ENCODE measurements around the gene PRDM5. TPM values are rescaled to one million over a fixed set of nuclear protein-coding genes. Genes with fewer than 3 reads are reported as not detected.

Gene PRDM5
- total RNA-seq, 1 donor from 2014 or later = 6.5 TPM

DNA sequence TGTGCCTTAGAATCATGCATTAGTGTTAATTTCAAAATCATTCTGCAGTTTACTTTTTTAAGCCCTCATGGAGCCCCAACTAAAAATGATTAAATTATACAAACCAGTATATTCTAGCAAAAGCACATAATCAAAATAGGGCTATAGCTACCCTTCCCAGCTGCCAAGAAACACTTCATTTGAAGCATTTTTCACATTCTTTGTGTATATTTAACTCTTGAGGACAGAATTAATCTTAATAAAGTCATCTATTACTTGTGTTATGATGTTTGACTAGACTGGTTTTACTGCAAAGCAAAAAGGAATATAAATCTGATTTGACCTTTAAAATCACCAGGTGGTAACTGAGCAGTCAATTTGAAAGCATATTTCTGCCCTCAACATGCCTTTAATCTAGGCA is 145.1 kb downstream of the PRDM5 start:
- H3K9me3 ChIP-seq (ENCODE audit: insufficient read depth, low read depth, low read length) = no peaks in the 10 kb centered on the region
- no peak overlapping the region for H3K9ac ChIP-seq (ENCODE audit: low read length)
- FAIRE-seq (no peak), DNase-seq (ENCODE audit: low read depth) (no peak)
- no peaks in the 10 kb centered on the region for H3K36me3 ChIP-seq (ENCODE audit: insufficient read depth, low read length)
- no peak overlapping the region for H2AFZ ChIP-seq (ENCODE audit: low read depth, low read length)
- Mint-ChIP-seq H3K27me3 (ENCODE audit: low read depth, unreplicated experiment) (no peaks in the 10 kb centered on the region), H3K9me3 (ENCODE audit: unreplicated experiment) (no peaks in the 10 kb centered on the region), H3K36me3 (ENCODE audit: low read depth, unreplicated experiment) (no peaks in the 10 kb centered on the region), H3K27ac (ENCODE audit: unreplicated experiment) (no peak overlapping the region), H3K4me3 (ENCODE audit: unreplicated experiment) (no peak overlapping the region), H3K4me1 (ENCODE audit: low read depth, unreplicated experiment) (no peaks in the 10 kb centered on the region)
- H3K27me3 ChIP-seq (ENCODE audit: insufficient read depth, low read length) = no peaks in the 10 kb centered on the region
- H3K4me1 ChIP-seq (ENCODE audit: insufficient read depth, low read length) = no peaks in the 10 kb centered on the region
- H3K4me3 ChIP-seq (ENCODE audit: insufficient read depth, low read depth, low read length) = no peak overlapping the region
- no peak overlapping the region for H3K4me2 ChIP-seq (ENCODE audit: low read length)
- TF ChIP-seq EZH2 (IDR thresholded peaks at IDR 0.05; ENCODE audit: insufficient read depth, low read length) = no peak
- TF ChIP-seq, protein P1, sequence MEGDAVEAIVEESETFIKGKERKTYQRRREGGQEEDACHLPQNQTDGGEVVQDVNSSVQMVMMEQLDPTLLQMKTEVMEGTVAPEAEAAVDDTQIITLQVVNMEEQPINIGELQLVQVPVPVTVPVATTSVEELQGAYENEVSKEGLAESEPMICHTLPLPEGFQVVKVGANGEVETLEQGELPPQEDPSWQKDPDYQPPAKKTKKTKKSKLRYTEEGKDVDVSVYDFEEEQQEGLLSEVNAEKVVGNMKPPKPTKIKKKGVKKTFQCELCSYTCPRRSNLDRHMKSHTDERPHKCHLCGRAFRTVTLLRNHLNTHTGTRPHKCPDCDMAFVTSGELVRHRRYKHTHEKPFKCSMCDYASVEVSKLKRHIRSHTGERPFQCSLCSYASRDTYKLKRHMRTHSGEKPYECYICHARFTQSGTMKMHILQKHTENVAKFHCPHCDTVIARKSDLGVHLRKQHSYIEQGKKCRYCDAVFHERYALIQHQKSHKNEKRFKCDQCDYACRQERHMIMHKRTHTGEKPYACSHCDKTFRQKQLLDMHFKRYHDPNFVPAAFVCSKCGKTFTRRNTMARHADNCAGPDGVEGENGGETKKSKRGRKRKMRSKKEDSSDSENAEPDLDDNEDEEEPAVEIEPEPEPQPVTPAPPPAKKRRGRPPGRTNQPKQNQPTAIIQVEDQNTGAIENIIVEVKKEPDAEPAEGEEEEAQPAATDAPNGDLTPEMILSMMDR (IDR thresholded peaks at IDR 0.05; ENCODE audit: insufficient read depth, low read depth, low read length) = no peak
- no peaks in the 10 kb centered on the region for H4K20me1 ChIP-seq (ENCODE audit: insufficient read depth, low read length)
- no peaks in the 10 kb centered on the region for H3K79me2 ChIP-seq (ENCODE audit: insufficient read depth, low read length)
- no peak overlapping the region for H3K27ac ChIP-seq (ENCODE audit: low read depth, low read length)

DNA sequence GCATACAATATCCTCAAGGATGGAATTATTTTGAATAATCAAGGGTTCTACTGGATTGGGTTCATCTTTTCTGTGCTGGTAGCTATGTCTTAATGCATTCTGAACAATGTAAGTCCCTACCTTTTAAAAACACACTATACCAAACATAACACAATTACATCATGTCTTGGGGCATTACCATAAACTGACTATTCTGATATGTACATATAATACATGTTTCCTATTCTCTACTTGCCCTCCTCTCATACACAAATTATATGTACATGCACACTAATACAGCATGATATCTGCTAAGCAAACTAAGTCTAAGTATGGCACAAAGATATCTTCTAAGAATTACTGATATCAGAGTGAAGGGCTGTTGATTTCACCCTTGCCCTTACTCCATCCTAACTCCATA is 147.1 kb downstream of the PRDM5 start:
- Histone ChIP-seq H3K27me3 (ENCODE audit: insufficient read depth, low read length) (no peaks in the 10 kb centered on the region), H3K4me2 (ENCODE audit: low read length) (no peak overlapping the region), H3K4me3 (ENCODE audit: insufficient read depth, low read depth, low read length) (no peak overlapping the region), H3K27ac (ENCODE audit: low read depth, low read length) (no peak overlapping the region), H2AFZ (ENCODE audit: low read depth, low read length) (no peak overlapping the region), H3K9ac (ENCODE audit: low read length) (no peak overlapping the region), H4K20me1 (ENCODE audit: insufficient read depth, low read length) (no peaks in the 10 kb centered on the region), H3K9me3 (ENCODE audit: insufficient read depth, low read depth, low read length) (no peaks in the 10 kb centered on the region), H3K36me3 (ENCODE audit: insufficient read depth, low read length) (no peaks in the 10 kb centered on the region), H3K4me1 (ENCODE audit: insufficient read depth, low read length) (no peaks in the 10 kb centered on the region), H3K79me2 (ENCODE audit: insufficient read depth, low read length) (no peaks in the 10 kb centered on the region)
- FAIRE-seq = no peak
- TF ChIP-seq, protein P1 (IDR thresholded peaks at IDR 0.05; ENCODE audit: insufficient read depth, low read depth, low read length) = no peak
- no peak for TF ChIP-seq EZH2 (IDR thresholded peaks at IDR 0.05; ENCODE audit: insufficient read depth, low read length)
- DNase-seq (ENCODE audit: low read depth) = no peak
- H3K27ac Mint-ChIP-seq (ENCODE audit: unreplicated experiment) = no peak overlapping the region
- H3K36me3 Mint-ChIP-seq (ENCODE audit: low read depth, unreplicated experiment) = no peaks in the 10 kb centered on the region
- H3K9me3 Mint-ChIP-seq (ENCODE audit: unreplicated experiment) = no peaks in the 10 kb centered on the region
- H3K4me1 Mint-ChIP-seq (ENCODE audit: low read depth, unreplicated experiment) = no peaks in the 10 kb centered on the region
- H3K27me3 Mint-ChIP-seq (ENCODE audit: low read depth, unreplicated experiment) = no peaks in the 10 kb centered on the region
- H3K4me3 Mint-ChIP-seq (ENCODE audit: unreplicated experiment) = no peak overlapping the region

DNA sequence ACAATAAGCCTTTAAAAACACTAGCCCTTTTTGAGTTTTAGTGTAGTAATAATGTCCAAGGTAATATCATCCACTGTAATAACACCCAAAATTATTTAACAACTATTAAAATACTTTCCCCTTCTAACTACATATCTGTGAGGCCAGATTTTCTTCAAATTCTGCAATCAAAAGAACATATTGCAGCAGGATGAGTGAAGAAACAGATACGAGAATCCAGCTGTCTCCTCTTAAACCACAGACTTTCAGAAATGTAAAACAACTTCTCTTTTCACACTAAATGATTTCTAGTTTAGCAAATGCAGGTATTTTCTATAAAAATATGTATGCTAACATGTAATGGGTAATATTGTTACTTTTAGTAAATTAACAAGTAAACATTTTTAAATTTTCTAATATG is 148.9 kb downstream of the PRDM5 start:
- no peak for FAIRE-seq
- Histone ChIP-seq H4K20me1 (ENCODE audit: insufficient read depth, low read length) (no peaks in the 10 kb centered on the region), H3K9me3 (ENCODE audit: insufficient read depth, low read depth, low read length) (no peaks in the 10 kb centered on the region), H3K27me3 (ENCODE audit: insufficient read depth, low read length) (no peaks in the 10 kb centered on the region), H3K4me3 (ENCODE audit: insufficient read depth, low read depth, low read length) (no peak overlapping the region), H3K36me3 (ENCODE audit: insufficient read depth, low read length) (no peaks in the 10 kb centered on the region), H3K27ac (ENCODE audit: low read depth, low read length) (no peak overlapping the region), H3K4me2 (ENCODE audit: low read length) (no peak overlapping the region), H2AFZ (ENCODE audit: low read depth, low read length) (no peak overlapping the region), H3K79me2 (ENCODE audit: insufficient read depth, low read length) (no peaks in the 10 kb centered on the region), H3K4me1 (ENCODE audit: insufficient read depth, low read length) (no peaks in the 10 kb centered on the region), H3K9ac (ENCODE audit: low read length) (no peak overlapping the region)
- TF ChIP-seq, protein P1 (IDR thresholded peaks at IDR 0.05; ENCODE audit: insufficient read depth, low read depth, low read length) = no peak
- H3K9me3 Mint-ChIP-seq (ENCODE audit: unreplicated experiment) = no peaks in the 10 kb centered on the region
- H3K4me3 Mint-ChIP-seq (ENCODE audit: unreplicated experiment) = no peak overlapping the region
- no peaks in the 10 kb centered on the region for H3K36me3 Mint-ChIP-seq (ENCODE audit: low read depth, unreplicated experiment)
- H3K27ac Mint-ChIP-seq (ENCODE audit: unreplicated experiment) = no peak overlapping the region
- no peaks in the 10 kb centered on the region for H3K27me3 Mint-ChIP-seq (ENCODE audit: low read depth, unreplicated experiment)
- DNase-seq (ENCODE audit: low read depth) = no peak
- H3K4me1 Mint-ChIP-seq (ENCODE audit: low read depth, unreplicated experiment) = peaks cover 4% of the 10 kb centered on the region
